HepG2 (cell line): Measurements from ENCODE around the gene KRT7. TPM values are rescaled to one million over a fixed set of nuclear protein-coding genes. Genes with fewer than 3 reads are reported as not detected.

Experiments
- ATAC-seq: fragments of 200-7000 bp; cut with Tn5 transposase; 3 replicates; pipeline ENCODE4 v1.9.1; 2020; ENCODE audit warnings: mild to moderate bottlenecking, moderate library complexity
- BruUV-seq: library from RNA; stranded (reverse); fragments of 400-500 nt; replicated peaks from 2 replicates; lab custom pipeline; 2021; lab: Mats Ljungman, UMichigan
- CTCF ChIA-PET: fragments of 300-600 bp; formaldehyde crosslinking; extraction: SDS; loops from one replicate; lab custom pipeline; 2021; ENCODE audit warnings: low total read pairs, inconsistent platforms, low intra/inter-chr PET ratio; lab: Yijun Ruan, JAX
- POLR2A ChIA-PET: fragments of 350-600 bp; sonication (Branson Sonifier 250); formaldehyde crosslinking; loops from one replicate; lab custom pipeline; 2020; ENCODE audit warnings: antibody characterized with exemption, inconsistent platforms; lab: Yijun Ruan, JAX
- DNase-seq: peaks from one replicate; pipeline ENCODE4 v3.0.0-alpha.2; 2015; ENCODE audit warnings: low spot score
- FAIRE-seq: peaks from 3 replicates; lab custom pipeline; 2011; peaks lifted over from hg19 to GRCh38; lab: Jason Lieb, UNC
- H2AFZ ChIP-seq: one replicate; pipeline ENCODE4 v1.6.1; 2011; ENCODE audit warnings: low read length, inconsistent platforms
- H3K27ac ChIP-seq: fragments of 300-600 bp; 3 replicates; pipeline ENCODE4 v1.8.0; 2011; ENCODE audit warnings: mixed run types, mild to moderate bottlenecking, mixed read lengths, low read length, inconsistent platforms; ENCODE audit not compliant: insufficient read depth; ENCODE audit errors: extremely low read length
- H3K27me3 ChIP-seq, 2 experiments: fragments of 200-600 bp in 1 of 2; 2 replicates in 1 of 2; 3 replicates in 1 of 2; pipeline versions ENCODE4 v1.6.0 to v1.8.0; 2011; ENCODE audit warnings: low read length in 2 of 2, mild to moderate bottlenecking in 2 of 2, moderate library complexity in 2 of 2, inconsistent platforms in 1 of 2; ENCODE audit not compliant: insufficient read depth in 2 of 2, control insufficient read depth in 1 of 2
- H3K36me3 ChIP-seq, 2 experiments: fragments of 200-600 bp in 1 of 2; replicated peaks in 1 of 2; 2 replicates in 1 of 2; 3 replicates in 1 of 2; pipeline versions ENCODE4 v1.5.1 to v1.8.0; 2011; ENCODE audit warnings: low read length in 2 of 2, inconsistent platforms in 1 of 2; ENCODE audit not compliant: insufficient read depth in 2 of 2, control insufficient read depth in 1 of 2
- H3K4me1 ChIP-seq: 2 replicates; pipeline ENCODE4 v1.5.1; 2012; ENCODE audit warnings: low read length, inconsistent platforms; ENCODE audit not compliant: insufficient read depth
- H3K4me2 ChIP-seq: 2 replicates; pipeline ENCODE4 v1.6.0; 2011; ENCODE audit warnings: low read depth, low read length, inconsistent platforms
- H3K4me3 ChIP-seq, 3 experiments: fragments of 200-600 bp in 1 of 3; sonication (generic), shearing (Covaris generic) in 1 of 3; replicated peaks in 1 of 3; 2 replicates each; pipeline ENCODE4 v1.5.1; 2011 to 2016; ENCODE audit warnings: low read length in 3 of 3, inconsistent platforms in 2 of 3, low read depth in 2 of 3, mild to moderate bottlenecking in 2 of 3, control low read depth in 1 of 3, mixed read lengths in 1 of 3; ENCODE audit not compliant: insufficient read depth in 1 of 3
- H3K79me2 ChIP-seq: one replicate; pipeline ENCODE4 v1.6.1; 2011; ENCODE audit warnings: low read length, inconsistent platforms; ENCODE audit not compliant: insufficient read depth
- H3K9ac ChIP-seq: 2 replicates; pipeline ENCODE4 v1.6.0; 2011; ENCODE audit warnings: mild to moderate bottlenecking, low read depth, low read length, inconsistent platforms; ENCODE audit not compliant: insufficient read depth
- H3K9me3 ChIP-seq: 2 replicates; pipeline ENCODE4 v1.5.1; 2012; ENCODE audit warnings: mild to moderate bottlenecking, low read length
- H4K20me1 ChIP-seq: 2 replicates; pipeline ENCODE4 v1.6.0; 2011; ENCODE audit warnings: inconsistent platforms, mild to moderate bottlenecking, low read length, moderate library complexity; ENCODE audit not compliant: insufficient read depth
- HBP1 ChIP-seq: IDR thresholded peaks from 2 replicates; pipeline ENCODE4 v1.6.1; 2016; ENCODE audit warnings: low read depth, control low read depth
- PAX8 ChIP-seq: sonication (generic); formaldehyde crosslinking; IDR thresholded peaks from 2 replicates; pipeline ENCODE4 v1.8.0; 2022; ENCODE audit warnings: mild to moderate bottlenecking, missing genetic modification reagents, borderline replicate concordance
- SALL1 ChIP-seq: sonication (generic); formaldehyde crosslinking; IDR thresholded peaks from 2 replicates; pipeline ENCODE4 v1.8.0; 2022; ENCODE audit warnings: mild to moderate bottlenecking, missing genetic modification reagents
- ZBTB26 ChIP-seq: IDR thresholded peaks from 2 replicates; pipeline ENCODE4 v1.6.1; 2016; ENCODE audit warnings: missing compliant biosample characterization, missing genetic modification reagents, borderline replicate concordance
- ZNF331 ChIP-seq: sonication (generic); formaldehyde crosslinking; IDR thresholded peaks from 2 replicates; pipeline ENCODE4 v1.4.0; 2020; ENCODE audit warnings: missing genetic modification reagents
- ZNF768 ChIP-seq: sonication (generic); formaldehyde crosslinking; IDR thresholded peaks from 2 replicates; pipeline ENCODE4 v1.4.0; 2020; ENCODE audit warnings: missing genetic modification reagents
- WGBS: methylation state at CpG from one replicate; pipeline ENCODE4 v1.1.6; 2017; ENCODE audit warnings: low lambda C conversion rate; 5-methylcytosine and 5-hydroxymethylcytosine counted together
- in situ Hi-C: cut with HindIII; loops from 2 replicates; pipeline ENCODE4 v1.10.0; 2017; ENCODE audit warnings: low pct_unique_long_range_greater_than_20kb; ENCODE audit not compliant: extremely low pct_ligation_motif_present
- intact Hi-C: fragments of 100-400 bp; cut with micrococcal nuclease; formaldehyde crosslinking; loops from one replicate; pipeline ENCODE4 v1.10.0; 2022; ENCODE audit not compliant: unreplicated experiment
- polyA plus RNA-seq, 8 experiments: library from polyadenylated mRNA; depleted of rRNA in 3 of 8; stranded (reverse) in 7 of 8; unstranded in 1 of 8; fragments of >200 nt; fragmentation: Illumina TruSeq in 4 of 8; extraction: Trizol in 4 of 8; gene quantifications; 2 replicates each; pipeline versions ENCODE4 v1.2.1 to v1.2.3, GENCODE V29; 2011 to 2016; ENCODE audit warnings: low read depth in 4 of 8, missing spikeins in 1 of 8, mixed read lengths in 1 of 8; ENCODE audit not compliant: insufficient read depth in 1 of 8
- total RNA-seq, 5 experiments: library from RNA; depleted of rRNA; stranded (reverse); fragments of >200 nt; fragmentation: Illumina TruSeq; extraction: Trizol; gene quantifications; 2 replicates each; pipeline ENCODE4 v1.2.3, GENCODE V29; 2016; ENCODE audit warnings: low read depth in 1 of 5

The KRT7 gene
- total and polyA plus RNA-seq, 2 of the 13 experiments (the other 11 are each of a cell fraction or from before 2014, with no cell fraction given) = 0.83 TPM; not detected in 1

- no peaks in the 10 kb centered on the region for H3K4me1 ChIP-seq
Measured at GRCh38 chr12:52187206-52187605, 45.8 kb upstream of the KRT7 start.

More at GRCh38 chr12:52187206-52187605, 45.8 kb upstream of the KRT7 start:
- Histone ChIP-seq H3K79me2 (no peaks in the 10 kb centered on the region), H4K20me1 (no peaks in the 10 kb centered on the region), H3K9ac (no peak overlapping the region), H3K27ac (no peak overlapping the region), H3K4me2 (no peak overlapping the region), H3K27me3 (peaks cover 2 to 8% of the 10 kb centered on the region in 2 experiments; a peak in 3 of 5 replicates), H3K36me3 (no peaks in the 10 kb centered on the region), H3K4me3 (no peak overlapping the region), H2AFZ (no peak overlapping the region), H3K9me3 (no peaks in the 10 kb centered on the region)
- no peak for DNase-seq
- intact Hi-C loops = no loop called here
- CTCF ChIA-PET = no interaction called here
- POLR2A ChIA-PET = no interaction called here
- in situ Hi-C loops = no loop called here
- TF ChIP-seq HBP1 (CRISPR knock-in tag) (no peak), ZBTB26 (CRISPR knock-in tag) (no peak), ZNF768 (peak; percentile 38), ZNF331 (CRISPR knock-in tag) (no peak), PAX8 (CRISPR knock-in tag) (no peak), SALL1 (CRISPR knock-in tag) (no peak)
- FAIRE-seq = no peak
- no peak for ATAC-seq
- 65% methylated on average over 7 of the region's 11 CpGs for WGBS
- BruUV-seq = no TSS peak
